ENCODE data around the gene M1AP.
A peak's percentile ranks its signal among the peaks of the same experiment; 100 is the strongest.

Gene M1AP

GRCh38 chr2:74603282-74604000 lies 44.7 kb downstream of the M1AP start:
- H3K4me3 ChIP-seq (ENCODE audit: low read length): no peak overlapping the region
- no peak for DNase-seq (ENCODE audit: low read depth, low spot score)

- H3K4me3 ChIP-seq (ENCODE audit: low read length): no peak overlapping the region
- no peak for DNase-seq (ENCODE audit: low read depth, low spot score)
Observed at GRCh38 chr2:74602586-74603281, 45.4 kb downstream of the M1AP start.

GRCh38 chr2:74599676-74600075 lies 48.5 kb downstream of the M1AP start:
- no peak for DNase-seq (ENCODE audit: low read depth, low spot score)
- no peak overlapping the region for H3K4me3 ChIP-seq (ENCODE audit: low read length)

GRCh38 chr2:74597410-74597809 lies 50.7 kb downstream of the M1AP start:
- DNase-seq (ENCODE audit: low read depth, low spot score): no peak
- H3K4me3 ChIP-seq (ENCODE audit: low read length): no peak overlapping the region

GRCh38 chr2:74596584-74596983 lies 51.5 kb downstream of the M1AP start:
- no peak for DNase-seq (ENCODE audit: low read depth, low spot score)
- no peak overlapping the region for H3K4me3 ChIP-seq (ENCODE audit: low read length)

- DNase-seq (ENCODE audit: low read depth, low spot score): no peak
- H3K4me3 ChIP-seq (ENCODE audit: low read length): no peak overlapping the region
Observed at GRCh38 chr2:74593826-74594772, 54.0 kb downstream of the M1AP start.

GRCh38 chr2:74588664-74589063 lies 59.5 kb downstream of the M1AP start:
- no peak for DNase-seq (ENCODE audit: low read depth, low spot score)
- no peak overlapping the region for H3K4me3 ChIP-seq (ENCODE audit: low read length)

GRCh38 chr2:74587664-74588277 lies 60.4 kb downstream of the M1AP start:
- no peak overlapping the region for H3K4me3 ChIP-seq (ENCODE audit: low read length)
- peak; percentile 65 for DNase-seq (ENCODE audit: low read depth, low spot score)

GRCh38 chr2:74585406-74586185 lies 62.5 kb downstream of the M1AP start:
- DNase-seq (ENCODE audit: low read depth, low spot score): peak; percentile 28

GRCh38 chr2:74584088-74584645 lies 64.0 kb downstream of the M1AP start:
- DNase-seq (ENCODE audit: low read depth, low spot score): no peak
- H3K4me3 ChIP-seq (ENCODE audit: low read length): no peak overlapping the region

More at GRCh38 chr2:74585406-74586185, 62.5 kb downstream of the M1AP start:
- H3K4me3 ChIP-seq (ENCODE audit: low read length): no peak overlapping the region; the same call in 1 of the 2 replicates

GRCh38 chr2:74583504-74583903 lies 64.6 kb downstream of the M1AP start:
- DNase-seq (ENCODE audit: low read depth, low spot score): no peak
- H3K4me3 ChIP-seq (ENCODE audit: low read length): no peak overlapping the region

- H3K4me3 ChIP-seq (ENCODE audit: low read length): no peak overlapping the region
- DNase-seq (ENCODE audit: low read depth, low spot score): no peak
Observed at GRCh38 chr2:74582184-74582583, 65.9 kb downstream of the M1AP start.

- no peak overlapping the region for H3K4me3 ChIP-seq (ENCODE audit: low read length)
- no peak for DNase-seq (ENCODE audit: low read depth, low spot score)
Observed at GRCh38 chr2:74581463-74581862, 66.7 kb downstream of the M1AP start.

GRCh38 chr2:74578408-74578807 lies 69.7 kb downstream of the M1AP start:
- H3K4me3 ChIP-seq (ENCODE audit: low read length): no peak overlapping the region
- DNase-seq (ENCODE audit: low read depth, low spot score): no peak

- DNase-seq (ENCODE audit: low read depth, low spot score): no peak
- H3K4me3 ChIP-seq (ENCODE audit: low read length): no peak overlapping the region
Observed at GRCh38 chr2:74577448-74577847, 70.7 kb downstream of the M1AP start.

GRCh38 chr2:74576863-74577229 lies 71.3 kb downstream of the M1AP start:
- no peak for DNase-seq (ENCODE audit: low read depth, low spot score)
- no peak overlapping the region for H3K4me3 ChIP-seq (ENCODE audit: low read length)

GRCh38 chr2:74576211-74576862 lies 71.8 kb downstream of the M1AP start:
- no peak for DNase-seq (ENCODE audit: low read depth, low spot score)

GRCh38 chr2:74575320-74575719 lies 72.8 kb downstream of the M1AP start:
- no peak overlapping the region for H3K4me3 ChIP-seq (ENCODE audit: low read length)
- no peak for DNase-seq (ENCODE audit: low read depth, low spot score)

More at GRCh38 chr2:74576211-74576862, 71.8 kb downstream of the M1AP start:
- no peak overlapping the region for H3K4me3 ChIP-seq (ENCODE audit: low read length)
